CD4-positive, alpha-beta T cell treated with Interleukin-6 for 4 hours (primary cell): ENCODE results near the gene PPP2R2C.

Experiments
- DNase-seq: peaks from one replicate; pipeline ENCODE4 v3.0.0-alpha.2; 2020; ENCODE audit warnings: mixed read lengths

PPP2R2C gene

DNA sequence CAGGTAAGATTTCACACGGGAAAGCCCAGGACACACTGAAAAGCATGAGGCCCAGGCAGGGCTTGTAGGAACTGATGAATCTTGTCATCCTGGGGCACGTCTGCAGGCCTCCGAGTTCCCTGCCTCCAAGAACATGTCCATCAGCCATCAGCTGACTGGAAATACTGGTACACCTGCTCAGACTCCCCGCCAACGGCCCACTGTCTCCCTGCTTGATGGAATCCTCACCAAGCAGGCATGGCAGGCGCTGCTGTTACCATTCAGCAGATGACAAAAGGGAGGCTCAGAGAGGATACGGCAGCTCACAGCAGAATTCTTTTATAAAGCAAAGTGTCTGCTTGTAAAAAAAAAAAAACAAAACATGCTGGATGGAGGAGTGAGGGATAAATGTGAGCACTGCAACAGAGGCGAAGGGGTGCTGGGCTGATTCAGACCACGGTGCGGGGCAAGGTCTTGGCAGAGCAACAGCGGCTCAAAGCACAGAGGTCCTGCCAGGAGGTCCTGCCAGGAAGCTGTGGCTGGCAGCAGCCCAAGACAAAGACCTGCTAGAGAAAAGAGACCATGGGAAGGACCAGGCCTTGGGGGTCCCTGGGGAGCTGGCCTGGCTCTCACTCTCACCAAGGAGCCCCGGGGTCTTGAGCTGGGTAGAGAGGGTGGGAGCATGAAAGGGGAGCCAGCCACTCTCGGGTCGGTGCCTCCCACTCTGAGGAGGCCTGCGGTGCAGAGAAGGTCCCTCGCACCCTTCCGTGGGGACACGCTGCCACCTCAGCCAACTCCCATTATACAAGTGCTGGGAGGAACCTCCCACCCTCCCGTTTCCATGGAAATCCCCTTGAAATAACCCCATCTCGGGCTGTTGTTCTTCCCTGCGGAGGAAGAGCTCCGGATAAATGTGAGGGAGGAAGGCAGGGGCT is 25.6 kb downstream of the PPP2R2C start:
- DNase-seq, result no peak

DNA sequence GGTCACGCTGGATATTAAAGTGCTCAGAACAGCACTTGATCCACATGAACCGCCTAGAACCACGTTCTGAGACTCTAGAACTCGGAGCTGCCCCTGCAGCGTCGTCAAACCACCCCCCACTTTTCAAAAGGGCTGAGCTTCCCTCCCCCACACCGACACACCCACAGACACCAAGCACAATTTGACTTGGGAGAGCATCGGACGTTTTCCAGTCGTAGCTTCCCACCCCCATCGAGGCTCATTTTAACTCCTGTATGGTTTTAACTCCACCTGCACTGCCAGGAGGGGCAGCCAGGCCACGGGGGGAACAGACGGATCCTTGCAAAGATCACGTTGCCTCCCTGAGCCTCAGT is 26.3 kb downstream of the PPP2R2C start:
- no peak for DNase-seq

DNA sequence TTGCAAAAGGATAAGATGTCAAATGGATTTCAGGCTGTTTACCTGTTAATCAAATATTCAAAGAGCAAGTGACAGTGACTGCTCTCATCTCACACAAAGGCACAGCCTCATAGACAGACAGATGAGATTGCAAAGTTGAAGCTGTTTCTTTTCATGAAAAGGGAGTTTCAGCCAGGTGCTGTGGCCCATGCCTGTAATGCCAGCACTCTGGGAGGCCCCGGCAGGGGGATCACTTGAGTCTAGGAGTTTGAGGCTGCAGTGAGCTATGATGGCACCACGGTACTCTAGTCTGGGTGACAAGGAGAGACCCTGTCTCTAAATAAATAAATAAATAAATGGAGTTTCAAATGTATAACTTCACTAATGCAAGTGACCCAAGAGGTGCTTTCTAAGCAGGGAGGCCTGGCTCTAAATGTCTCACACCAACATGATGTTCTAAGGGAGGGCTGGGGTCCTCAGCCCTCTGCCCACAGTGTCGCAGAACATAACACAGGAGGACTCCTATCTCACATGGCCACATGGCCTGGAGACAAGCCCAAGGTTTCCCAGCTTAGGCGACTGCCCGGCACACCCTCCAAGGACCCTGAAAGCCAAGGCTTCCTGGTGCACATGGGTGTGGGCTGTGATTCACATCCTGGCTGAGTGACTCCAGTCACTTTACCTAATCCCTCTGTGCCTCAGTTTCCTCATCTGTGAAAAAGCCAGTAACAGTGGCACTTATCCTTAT is 26.8 kb downstream of the PPP2R2C start:
- DNase-seq, result no peak

DNA sequence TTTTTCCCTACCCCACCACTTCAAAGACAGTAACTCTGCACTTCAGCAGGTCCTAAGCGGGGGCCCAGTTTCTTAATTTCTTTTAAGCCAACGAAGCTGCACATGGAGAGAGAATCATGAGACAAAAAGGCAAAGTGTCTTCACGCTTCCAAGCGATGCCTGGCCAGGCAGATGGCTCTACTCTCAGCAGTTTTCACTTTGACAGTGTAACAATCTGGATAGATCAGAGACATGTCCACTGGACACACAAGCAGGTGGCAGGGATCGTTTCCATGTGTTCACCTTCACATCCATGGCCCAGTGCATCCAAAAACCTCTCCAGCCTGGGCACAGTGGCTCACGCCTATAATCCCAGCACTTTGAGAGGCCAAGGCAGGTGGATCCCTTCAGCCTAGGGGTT is 27.8 kb downstream of the PPP2R2C start:
- no peak for DNase-seq

DNA sequence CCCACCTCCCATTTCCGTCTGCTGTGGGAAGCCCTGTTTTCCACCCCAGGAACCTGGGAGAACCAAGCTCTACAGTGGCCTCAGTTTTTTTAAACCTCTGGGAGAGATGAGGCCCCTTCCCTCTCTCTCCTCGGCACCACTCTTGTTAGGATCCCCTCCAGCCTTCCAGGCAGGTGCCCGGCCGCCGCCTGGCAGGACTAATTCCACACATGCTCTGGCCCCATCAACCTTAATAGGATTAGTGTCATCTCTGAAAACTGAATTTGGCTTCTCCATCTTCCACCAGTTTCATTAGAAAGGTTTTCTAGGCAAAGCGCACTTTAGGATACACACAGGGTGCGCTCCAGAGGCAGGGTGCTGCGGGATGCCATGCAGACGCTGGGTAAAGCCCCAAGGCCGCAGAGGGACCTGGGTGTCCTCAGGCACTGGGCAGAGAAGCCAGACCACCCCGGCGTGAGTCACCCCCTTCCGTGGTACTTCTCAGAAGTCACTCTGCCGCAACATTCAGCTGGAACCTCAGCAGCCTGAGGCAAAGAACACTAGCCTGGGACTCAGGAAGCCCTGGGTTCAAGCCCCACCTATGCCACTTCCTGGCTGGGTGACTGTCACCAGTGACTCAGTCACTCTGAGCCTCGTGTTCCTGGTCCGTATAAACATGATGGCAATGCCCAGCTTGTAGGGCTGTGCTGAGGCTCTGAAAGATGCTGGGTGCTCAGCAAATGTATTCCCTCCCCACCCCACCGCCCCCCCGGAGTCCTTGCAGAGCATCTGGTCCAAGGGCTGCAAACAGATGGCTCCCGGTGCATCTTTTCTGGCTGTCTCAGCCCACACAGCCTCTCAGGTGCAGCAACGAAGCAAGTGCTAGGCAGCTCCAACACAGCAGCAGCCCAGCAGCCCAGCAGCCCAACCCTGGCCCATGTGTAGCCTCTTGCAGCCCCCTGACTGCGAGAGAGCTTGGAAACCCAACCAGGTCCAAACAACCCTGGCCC is 29.1 kb downstream of the PPP2R2C start:
- no peak for DNase-seq

DNA sequence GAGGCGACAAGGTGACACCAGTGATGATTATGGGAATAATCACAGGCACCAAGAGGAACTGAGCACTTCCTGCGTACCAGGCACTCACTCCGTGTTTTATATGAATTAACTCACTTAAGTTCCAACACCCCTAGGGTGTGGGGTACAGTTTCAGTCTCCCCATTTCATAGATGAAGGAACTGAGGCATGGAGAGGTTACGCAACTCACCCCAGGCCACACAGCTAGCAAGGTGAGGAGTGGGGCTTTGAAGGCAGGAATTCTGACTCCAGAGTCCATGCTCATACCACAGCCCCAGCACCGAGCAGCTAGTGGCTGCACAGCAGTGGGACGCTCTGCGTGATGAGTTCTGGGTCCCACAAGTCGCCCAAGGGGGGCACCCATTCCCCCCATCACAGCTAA is 29.9 kb downstream of the PPP2R2C start:
- DNase-seq, result no peak

DNA sequence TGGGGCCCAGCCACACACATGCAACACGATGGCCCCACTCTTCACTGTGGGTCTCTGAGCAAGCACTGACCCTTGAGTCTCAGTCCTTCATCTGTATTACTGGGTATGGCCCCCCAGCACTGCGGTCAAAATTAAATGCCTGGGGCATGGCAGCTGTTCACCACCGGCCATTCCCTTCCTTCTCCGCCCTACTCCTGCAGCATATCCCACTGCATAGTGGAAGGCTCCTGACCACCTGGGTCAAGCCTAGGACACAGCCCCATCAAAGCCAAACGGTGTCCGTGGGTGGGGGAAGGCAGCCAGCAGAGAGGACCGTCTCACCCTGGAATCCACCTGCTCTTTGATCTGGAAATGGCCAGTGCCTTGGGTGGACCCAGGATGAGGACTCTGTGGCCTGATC is 30.7 kb downstream of the PPP2R2C start:
- no peak for DNase-seq

DNA sequence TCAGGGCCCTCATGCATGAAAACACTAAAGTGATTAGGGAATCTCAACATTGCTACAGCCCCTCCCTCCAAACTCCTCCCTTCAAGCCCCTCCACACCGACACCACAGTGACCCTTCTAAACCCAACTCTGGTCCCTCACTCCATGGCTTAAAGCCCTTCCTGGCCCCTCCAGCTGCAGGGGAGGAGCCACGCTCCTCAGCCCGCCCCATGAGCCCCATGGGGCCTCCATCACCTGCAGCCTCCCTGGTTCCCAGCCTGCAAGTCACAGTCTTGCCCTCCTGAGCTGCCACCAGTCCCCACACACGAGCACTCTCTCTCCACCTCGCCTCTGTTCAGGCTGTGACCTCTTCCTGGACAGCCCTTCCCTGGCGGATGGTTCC is 31.2 kb downstream of the PPP2R2C start:
- no peak for DNase-seq

DNA sequence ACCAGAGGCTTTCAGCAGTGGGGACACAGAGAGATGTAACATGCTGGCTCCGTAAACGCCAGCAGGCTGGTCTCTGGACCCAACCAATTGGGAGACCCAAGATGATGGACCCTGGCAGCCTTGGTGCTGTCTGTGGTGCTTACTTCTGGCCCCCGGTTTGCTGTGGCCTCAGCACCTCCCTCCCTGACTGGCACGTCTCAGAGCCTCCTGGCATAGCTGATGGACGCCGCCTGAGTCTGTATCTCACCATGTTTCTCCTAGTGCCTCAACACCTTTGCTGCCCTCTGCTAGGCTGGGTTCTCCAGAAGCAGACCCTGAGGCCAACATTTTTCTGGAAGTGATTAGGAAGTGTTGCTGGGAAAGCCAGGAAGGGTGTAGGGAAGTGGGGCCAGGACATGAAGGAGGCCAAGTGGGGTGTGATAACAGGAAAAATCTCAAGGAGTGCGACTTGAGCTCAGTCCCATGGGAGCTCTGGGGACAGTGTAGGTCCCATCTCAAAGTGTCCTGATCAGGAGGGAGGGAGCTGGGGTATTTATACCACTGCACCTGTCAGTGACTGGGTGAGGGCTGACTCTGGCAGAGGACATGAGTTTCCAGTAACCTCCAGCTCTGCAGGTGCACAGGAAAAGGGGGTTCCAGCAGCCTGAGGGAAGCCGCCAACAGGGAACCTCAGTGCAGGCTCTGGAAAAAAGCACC is 31.8 kb downstream of the PPP2R2C start:
- no peak for DNase-seq

DNA sequence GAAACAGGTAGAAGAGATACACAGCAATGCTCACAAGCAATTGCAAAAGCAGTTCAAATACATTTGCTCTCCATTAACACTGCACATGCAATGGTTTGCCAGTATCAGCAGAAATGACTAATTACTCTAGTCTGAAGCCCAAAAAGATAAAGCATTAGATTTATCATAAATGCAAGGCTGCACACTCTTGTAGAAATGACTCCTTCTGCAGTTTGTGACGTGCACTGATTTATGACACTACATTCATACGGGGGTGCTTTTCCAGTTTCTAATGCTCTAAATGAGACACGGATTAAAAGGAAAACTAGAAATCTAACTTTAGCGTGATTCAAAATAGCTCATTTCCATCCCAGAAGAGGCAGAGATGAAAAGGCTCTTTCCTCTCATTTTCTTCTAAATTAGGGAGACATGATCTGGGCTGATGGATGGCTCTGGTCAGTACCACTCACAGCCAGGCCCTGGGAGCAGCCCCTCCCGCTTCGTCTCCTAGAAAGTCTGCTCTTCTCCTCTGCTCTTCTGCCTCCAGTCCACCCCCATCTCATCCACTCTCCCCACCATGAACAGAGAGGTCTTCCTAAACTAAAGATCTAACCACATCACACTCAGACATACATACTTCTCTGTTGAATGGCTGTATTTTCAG is 33.2 kb downstream of the PPP2R2C start:
- no peak for DNase-seq

DNA sequence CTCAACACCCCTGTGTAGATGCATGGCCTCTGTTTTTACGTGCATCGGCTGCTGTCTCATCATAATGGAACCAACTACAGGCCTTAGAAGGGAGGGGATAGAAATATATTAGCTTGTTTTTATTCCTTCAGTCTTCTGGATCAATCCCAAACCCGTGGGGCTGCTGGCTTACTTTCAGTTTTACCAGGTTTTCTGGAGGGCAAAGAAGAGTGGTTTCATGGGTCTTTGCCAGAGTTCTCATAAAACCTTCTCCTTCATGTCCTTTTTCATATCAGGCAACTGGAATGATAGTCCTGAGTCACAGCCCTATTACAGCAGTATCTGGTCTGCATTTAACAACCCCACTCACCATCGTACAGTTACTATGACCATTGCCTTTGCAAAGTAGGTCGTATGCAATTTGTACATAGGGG is 34.6 kb downstream of the PPP2R2C start:
- no peak for DNase-seq

DNA sequence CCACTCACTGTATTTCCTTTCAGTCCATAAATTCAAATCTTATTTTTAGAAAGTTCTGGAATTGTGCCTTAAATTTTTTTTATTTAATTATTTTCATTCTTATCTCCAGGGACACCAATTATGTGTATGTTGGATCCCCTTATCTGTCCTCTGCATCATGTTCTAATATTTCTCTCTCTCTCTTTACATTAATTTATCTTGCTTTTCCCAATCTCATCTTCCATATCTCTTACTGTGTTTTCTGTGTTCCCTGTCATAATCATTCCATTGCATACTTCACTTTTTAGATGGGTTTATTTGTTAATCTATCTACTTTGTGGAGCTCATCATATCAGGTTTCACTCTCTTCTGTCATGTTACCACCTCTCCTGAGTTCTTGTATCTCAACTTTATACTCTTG is 37.4 kb downstream of the PPP2R2C start:
- no peak for DNase-seq

DNA sequence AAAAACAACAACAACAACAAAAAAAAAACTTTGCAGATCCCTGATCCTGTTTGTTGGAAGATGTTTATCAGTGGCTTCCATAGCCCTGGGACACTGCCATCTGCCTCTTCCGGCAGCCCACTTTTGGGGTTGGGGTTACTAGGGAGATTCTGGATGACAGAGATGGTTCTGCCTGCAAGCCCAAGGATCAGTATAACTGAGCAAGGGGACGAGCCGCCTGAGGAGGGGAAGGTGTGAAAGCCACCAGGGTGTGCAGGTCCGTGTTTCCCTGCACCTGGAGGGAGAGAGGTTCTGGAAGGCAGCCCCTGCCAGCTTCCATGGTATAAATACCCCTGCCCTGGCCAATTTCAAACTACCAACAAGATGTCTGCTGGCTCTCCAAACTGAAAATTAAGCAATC is 41.5 kb downstream of the PPP2R2C start:
- DNase-seq, result no peak

DNA sequence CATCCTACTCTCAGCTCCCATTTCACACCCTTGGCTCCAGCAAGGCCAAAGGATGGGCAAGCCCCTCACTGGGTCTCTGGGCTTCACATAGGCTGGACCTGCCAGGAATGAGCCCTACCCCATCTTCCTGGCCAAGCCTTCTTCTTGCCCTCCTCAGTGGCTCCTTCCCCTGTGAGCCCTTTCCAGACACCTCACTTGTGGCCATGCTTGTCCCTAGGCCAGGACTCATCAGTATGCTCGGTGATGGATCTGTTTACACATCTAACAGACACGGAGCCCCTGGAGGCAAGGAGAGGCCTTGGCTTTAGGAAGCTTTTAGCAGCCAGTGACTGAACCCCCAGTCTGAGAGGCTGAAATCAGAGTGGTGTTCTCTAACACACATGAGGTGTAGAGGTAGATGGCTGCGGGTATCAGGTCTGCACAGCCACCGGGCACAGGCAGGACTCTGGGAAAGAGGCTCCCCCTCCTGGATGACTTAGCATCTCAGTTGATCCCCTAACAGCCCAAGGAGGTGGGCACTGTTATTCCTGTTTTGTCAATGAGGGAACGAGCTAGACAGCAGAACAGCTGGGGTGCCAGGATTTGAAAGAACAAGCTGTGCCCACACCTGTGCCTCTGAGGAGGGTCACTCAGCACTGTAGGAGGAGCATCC is 44.8 kb downstream of the PPP2R2C start:
- DNase-seq, result no peak

DNA sequence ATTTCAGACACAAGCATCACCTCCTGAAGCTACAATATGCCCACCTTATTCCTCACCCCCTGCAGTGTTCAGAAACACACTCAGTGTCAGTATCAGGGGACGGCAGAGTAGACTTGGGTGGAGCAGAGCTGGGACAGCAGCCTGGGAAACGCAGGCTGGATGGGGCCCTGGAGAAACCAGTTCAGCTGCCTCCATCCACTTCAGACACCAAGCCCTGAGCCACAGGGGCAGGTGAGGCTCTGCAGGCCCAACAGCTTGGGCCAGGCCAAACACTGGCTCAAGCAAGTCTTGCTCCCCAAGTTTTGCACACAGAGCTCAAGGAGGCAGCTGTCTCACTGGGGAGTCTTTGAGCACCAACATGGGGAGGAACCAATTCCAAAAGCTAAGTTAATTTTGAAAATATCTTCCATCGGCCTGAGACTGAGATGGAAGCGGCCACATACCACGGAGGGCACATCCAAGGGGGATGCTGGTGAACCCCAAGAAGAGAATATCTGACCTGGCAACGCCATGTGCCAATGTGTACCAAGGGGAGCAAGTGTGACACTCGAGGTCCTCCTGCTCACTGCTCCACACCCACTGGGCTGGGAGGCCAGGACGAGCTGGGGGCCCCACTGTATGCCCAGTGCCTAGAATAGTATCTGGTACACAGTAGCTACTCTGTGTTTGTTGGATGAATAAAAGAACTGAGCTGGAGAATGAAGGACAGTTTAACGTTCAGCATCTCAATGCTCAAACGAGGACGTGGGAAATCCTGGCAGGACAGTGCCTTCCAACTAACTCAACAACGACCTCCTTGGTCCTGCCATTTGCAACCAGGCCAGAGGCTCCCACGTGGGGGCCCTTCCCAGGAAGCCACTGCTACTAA is 45.6 kb downstream of the PPP2R2C start:
- no peak for DNase-seq

DNA sequence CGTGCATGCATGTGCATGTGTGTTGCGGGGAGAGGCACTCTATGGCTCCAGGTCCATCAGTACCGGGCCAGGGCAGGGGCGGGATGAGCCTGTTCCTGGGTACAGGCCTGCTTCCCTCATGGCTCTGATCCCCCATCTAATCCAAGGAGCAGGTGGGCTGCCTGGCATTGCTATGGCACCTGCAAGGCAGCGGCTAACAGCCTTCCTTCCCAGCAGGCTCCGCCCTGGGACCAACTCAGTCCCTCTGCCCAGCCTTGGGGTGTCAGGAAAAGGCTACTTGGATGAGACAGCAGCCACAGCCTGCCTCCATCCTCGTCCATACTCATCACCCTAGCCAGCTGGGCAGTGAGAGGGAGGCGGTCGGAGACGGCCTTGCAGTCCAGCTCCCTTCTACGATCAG is 46.5 kb downstream of the PPP2R2C start:
- no peak for DNase-seq

DNA sequence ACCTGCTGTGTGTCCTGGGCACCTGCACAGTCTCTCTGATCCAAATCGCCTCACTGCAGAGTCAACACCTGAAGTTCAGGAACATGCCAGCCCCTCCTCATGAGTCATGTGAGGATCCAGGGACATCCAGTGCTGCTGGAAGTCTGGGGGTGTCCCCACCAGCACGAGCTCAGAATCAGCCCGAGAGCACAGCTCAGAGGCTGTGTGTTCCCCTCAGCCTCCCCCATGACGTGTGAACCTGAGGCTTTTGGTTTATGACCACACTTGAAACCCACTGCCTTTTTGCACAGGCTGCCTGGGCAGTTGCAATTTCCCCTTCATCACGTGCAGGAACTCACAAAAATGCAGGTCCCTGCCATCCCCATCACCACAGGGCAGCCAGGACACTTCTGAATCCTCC is 47.1 kb downstream of the PPP2R2C start:
- DNase-seq, result no peak

DNA sequence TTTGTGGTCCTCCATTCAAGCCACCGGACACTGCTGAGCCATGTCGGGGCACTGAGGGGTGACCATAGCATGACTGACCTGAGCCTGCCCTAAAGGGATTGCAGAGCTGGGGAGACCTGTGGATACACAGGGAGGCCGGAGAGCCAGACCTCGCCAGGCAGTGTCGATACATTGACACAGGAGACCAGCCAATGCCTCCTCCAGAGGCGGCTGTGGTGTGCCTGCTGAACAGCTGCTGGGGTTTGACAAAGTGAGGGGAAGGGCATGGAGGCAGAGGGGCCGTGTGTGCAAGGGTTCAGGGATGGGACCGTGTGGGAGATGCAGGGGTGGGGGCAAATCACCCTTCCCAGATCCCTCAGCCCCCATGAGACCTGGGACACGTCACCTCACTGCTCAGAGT is 48.0 kb downstream of the PPP2R2C start:
- no peak for DNase-seq

DNA sequence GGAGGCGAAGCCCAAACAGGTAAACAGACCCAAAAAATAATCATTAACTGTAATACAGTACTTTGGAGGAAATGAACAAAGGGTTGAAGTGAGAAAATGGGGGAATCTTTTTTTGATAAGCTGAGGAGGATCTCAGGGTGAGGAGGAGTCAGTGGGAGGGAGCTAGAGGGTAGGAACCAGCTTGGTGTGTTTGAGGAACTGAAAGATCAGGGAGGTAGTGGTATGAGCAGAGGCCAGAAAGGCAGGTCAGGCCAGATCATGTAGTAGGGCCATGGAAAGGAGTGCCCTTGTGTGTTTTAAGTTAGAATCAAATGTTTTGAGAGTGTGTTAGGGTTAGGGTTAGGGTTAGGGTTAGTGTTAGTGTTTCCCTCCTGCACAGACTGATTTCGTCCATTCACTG is 48.8 kb downstream of the PPP2R2C start:
- DNase-seq, result no peak

DNA sequence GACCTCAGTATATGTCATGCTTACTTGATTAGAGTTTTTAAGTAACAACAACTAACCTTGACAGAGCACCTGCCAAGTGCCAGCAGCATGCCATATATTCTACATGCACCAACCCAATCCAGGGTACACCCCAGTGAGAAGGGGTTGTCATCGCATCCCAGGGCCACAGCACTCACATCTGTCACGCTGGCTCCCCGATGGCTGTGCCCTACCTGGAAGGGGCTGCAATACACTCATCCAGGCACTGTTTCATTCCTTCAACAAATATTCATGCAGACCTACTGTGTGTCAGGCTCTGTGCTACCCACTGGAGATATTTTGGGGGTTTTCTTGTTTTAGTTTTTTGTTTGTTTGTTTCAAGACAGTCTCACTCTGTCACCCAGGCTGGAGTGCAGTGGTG is 49.5 kb downstream of the PPP2R2C start:
- DNase-seq, result no peak

DNA sequence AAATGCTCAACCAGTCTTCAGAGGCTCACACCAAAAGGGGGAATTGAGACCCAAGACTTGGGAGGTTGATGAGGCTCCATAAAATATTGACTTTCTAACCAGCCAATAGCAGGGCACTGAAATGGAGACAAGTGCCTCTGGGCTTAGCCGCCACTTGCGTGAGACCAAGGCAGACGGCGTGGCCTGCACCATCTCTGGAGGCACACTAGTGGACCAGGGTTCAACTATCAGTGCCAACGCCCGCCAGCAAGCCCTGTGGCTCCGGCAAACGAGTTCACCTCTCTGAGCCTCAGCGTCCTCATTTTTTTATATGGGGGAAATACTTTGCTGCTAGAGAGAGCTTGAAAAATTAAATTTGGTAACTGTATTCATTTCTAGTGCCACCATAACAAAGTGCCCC is 50.3 kb downstream of the PPP2R2C start:
- no peak for DNase-seq
